ENCODE measurements around the gene SH2B2.
"Not testable (repeated sequence)": the region's sequence is repeated elsewhere in the genome, so short reads cannot be mapped to it uniquely, and the experiment has no call there.

The SH2B2 gene

GRCh38 chr7:102297487-102298218 is 11.0 kb downstream of the SH2B2 start:
- no peak for DNase-seq
- no peaks in the 10 kb centered on the region for H3K9me3 ChIP-seq (ENCODE audit: severe bottlenecking)
- H3K36me3 ChIP-seq, result peaks cover 5% of the 10 kb centered on the region; the same call in 1 of the 2 replicates
- H3K27ac ChIP-seq, result no peak overlapping the region
- no peak for TF ChIP-seq CTCF (IDR thresholded peaks at IDR 0.05; ENCODE audit: low read depth, low read length)
- no peak overlapping the region for H3K4me3 ChIP-seq (ENCODE audit: low read depth, low read length)
- no peaks in the 10 kb centered on the region for H3K27me3 ChIP-seq (ENCODE audit: insufficient read depth, low read depth, severe bottlenecking)

GRCh38 chr7:102300643-102301221 is 14.1 kb downstream of the SH2B2 start:
- no peak for TF ChIP-seq CTCF (IDR thresholded peaks at IDR 0.05; ENCODE audit: low read depth, low read length)
- Histone ChIP-seq H3K4me3 (ENCODE audit: low read depth, low read length) (no peak overlapping the region), H3K36me3 (peaks cover 5% of the 10 kb centered on the region; the same call in 1 of the 2 replicates), H3K27me3 (ENCODE audit: insufficient read depth, low read depth, severe bottlenecking) (no peaks in the 10 kb centered on the region), H3K9me3 (ENCODE audit: severe bottlenecking) (no peaks in the 10 kb centered on the region), H3K27ac (no peak overlapping the region)
- DNase-seq, result no peak

- not testable (repeated sequence) for H3K27ac ChIP-seq; H3K4me3 ChIP-seq (ENCODE audit: low read depth, low read length); H3K27me3 ChIP-seq (ENCODE audit: insufficient read depth, low read depth, severe bottlenecking); H3K36me3 ChIP-seq; H3K9me3 ChIP-seq (ENCODE audit: severe bottlenecking); DNase-seq
Measured at GRCh38 chr7:102301367-102301766, 14.7 kb downstream of the SH2B2 start.

GRCh38 chr7:102302025-102302424 is 15.4 kb downstream of the SH2B2 start:
- H3K4me3 ChIP-seq (ENCODE audit: low read depth, low read length), result no peak overlapping the region
- H3K27ac ChIP-seq, result no peak overlapping the region
- no peak for DNase-seq
- no peaks in the 10 kb centered on the region for H3K9me3 ChIP-seq (ENCODE audit: severe bottlenecking)
- no peak for TF ChIP-seq CTCF (IDR thresholded peaks at IDR 0.05; ENCODE audit: low read depth, low read length)
- H3K36me3 ChIP-seq, result peaks cover 5% of the 10 kb centered on the region; the same call in 1 of the 2 replicates
- no peaks in the 10 kb centered on the region for H3K27me3 ChIP-seq (ENCODE audit: insufficient read depth, low read depth, severe bottlenecking)

GRCh38 chr7:102303669-102304422 is 17.2 kb downstream of the SH2B2 start:
- H3K9me3 ChIP-seq (ENCODE audit: severe bottlenecking), result no peaks in the 10 kb centered on the region
- H3K27me3 ChIP-seq (ENCODE audit: insufficient read depth, low read depth, severe bottlenecking), result no peaks in the 10 kb centered on the region
- H3K36me3 ChIP-seq, result peaks cover 8% of the 10 kb centered on the region
- peak; percentile 48 for DNase-seq
- no peak overlapping the region for H3K4me3 ChIP-seq (ENCODE audit: low read depth, low read length)
- no peak for TF ChIP-seq CTCF (IDR thresholded peaks at IDR 0.05; ENCODE audit: low read depth, low read length)
- peak overlapping the region; percentile 35 for H3K27ac ChIP-seq

- DNase-seq, result no peak
- no peak overlapping the region for H3K4me3 ChIP-seq (ENCODE audit: low read depth, low read length)
- H3K27ac ChIP-seq, result no peak overlapping the region
- peaks cover 13% of the 10 kb centered on the region for H3K36me3 ChIP-seq
- H3K27me3 ChIP-seq (ENCODE audit: insufficient read depth, low read depth, severe bottlenecking), result no peaks in the 10 kb centered on the region
- no peaks in the 10 kb centered on the region for H3K9me3 ChIP-seq (ENCODE audit: severe bottlenecking)
- no peak for TF ChIP-seq CTCF (IDR thresholded peaks at IDR 0.05; ENCODE audit: low read depth, low read length)
Measured at GRCh38 chr7:102304668-102305067, 18.0 kb downstream of the SH2B2 start.

Data from WERI-Rb-1 (cell line).